Activated B cell treated with CpG ODN at 0.5 μM for 24 hours (primary cell): ENCODE results near the gene STYXL1. TPM values are rescaled to one million over a fixed set of nuclear protein-coding genes. Genes with fewer than 3 reads are reported as not detected.

Experiments
- ATAC-seq: fragments of 200-7000 bp; cut with Tn5 transposase; one replicate; pipeline ENCODE4 v1.10.0; 2021; ENCODE audit warnings: low read depth, mild to moderate bottlenecking, moderate library complexity
- CTCF ChIA-PET: fragments of 350-600 bp; sonication (Branson Sonifier 250); formaldehyde crosslinking; loops from one replicate; lab custom pipeline; 2021; ENCODE audit warnings: antibody characterized with exemption; lab: Charles Lee
- POLR2A ChIA-PET: fragments of 350-600 bp; sonication (Branson Sonifier 250); formaldehyde crosslinking; loops from one replicate; lab custom pipeline; 2021; ENCODE audit warnings: antibody characterized with exemption; lab: Charles Lee
- DNase-seq: peaks from one replicate; pipeline ENCODE4 v3.0.0; 2022
- H3K27ac Mint-ChIP-seq: one replicate; pipeline ENCODE4 v1.8.0; 2020; ENCODE audit warnings: mixed read lengths
- H3K27me3 Mint-ChIP-seq: one replicate; pipeline ENCODE4 v1.8.0; 2021; ENCODE audit warnings: mixed read lengths
- H3K36me3 Mint-ChIP-seq: one replicate; pipeline ENCODE4 v1.8.0; 2021; ENCODE audit warnings: low read depth, mixed read lengths
- H3K4me1 Mint-ChIP-seq: one replicate; pipeline ENCODE4 v1.8.0; 2021; ENCODE audit warnings: mixed read lengths
- H3K4me3 Mint-ChIP-seq: one replicate; pipeline ENCODE4 v1.8.0; 2020; ENCODE audit warnings: mild to moderate bottlenecking, mixed read lengths
- H3K9me3 Mint-ChIP-seq: one replicate; pipeline ENCODE4 v1.8.0; 2020; ENCODE audit warnings: mixed read lengths
- intact Hi-C: fragments of 100-400 bp; cut with micrococcal nuclease; formaldehyde crosslinking; loops from one replicate; pipeline ENCODE4 v1.15.1; 2024
- total RNA-seq: library from RNA; stranded (reverse); gene quantifications from 2 replicates; pipeline ENCODE4 v1.2.3, GENCODE V29; 2022
- TF ChIP-seq, protein P1 (sequence below): fragments of 200-600 bp; IDR thresholded peaks from one replicate; pipeline ENCODE4 v1.8.0; 2022; ENCODE audit warnings: antibody characterized with exemption, mild to moderate bottlenecking

STYXL1 gene
- total RNA-seq, 1 donor from 2014 or later: 23.1 TPM

DNA sequence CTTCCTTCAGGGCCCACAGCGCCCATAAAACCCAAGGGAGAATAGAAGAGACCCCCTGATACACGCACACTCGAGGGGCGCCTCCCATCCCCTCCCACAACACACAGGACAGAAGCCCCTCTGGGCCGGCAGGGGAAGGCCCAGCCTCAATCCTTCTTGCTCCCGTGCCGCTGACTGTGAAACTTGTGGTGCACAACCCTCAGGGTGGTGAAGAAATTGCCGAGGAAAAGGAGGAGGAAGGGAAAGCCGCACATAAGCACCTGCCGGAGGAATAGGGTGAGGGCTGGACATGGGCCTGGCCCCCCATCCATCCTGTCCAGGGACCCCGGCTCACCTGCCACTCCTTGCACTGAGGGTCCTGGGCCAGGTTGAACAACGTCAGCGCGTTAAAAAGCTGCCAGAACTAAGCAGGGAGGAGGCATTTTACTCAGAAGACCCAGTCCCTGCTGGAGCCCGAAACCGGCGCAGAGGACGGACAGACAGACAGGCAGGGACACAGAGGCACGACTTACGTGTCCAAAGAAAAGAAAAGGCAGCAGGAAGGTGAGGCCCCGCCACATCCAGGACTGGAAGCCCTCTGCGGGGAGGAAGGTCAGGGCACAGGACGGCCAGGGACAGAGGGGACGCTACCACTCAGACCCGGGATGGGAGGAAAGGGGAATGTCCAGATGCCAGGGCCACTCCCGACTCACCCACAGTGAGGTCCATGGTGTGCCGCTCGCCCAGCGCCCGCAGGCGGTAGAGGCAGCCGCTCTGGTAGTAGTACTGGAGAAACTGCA lies 60.6 kb downstream of the STYXL1 start:
- DNase-seq (no peak), ATAC-seq (no peak)
- POLR2A ChIA-PET: no interaction called here
- H3K4me1 Mint-ChIP-seq: peaks cover 27% of the 10 kb centered on the region
- no peak overlapping the region for H3K4me3 Mint-ChIP-seq
- TF ChIP-seq, protein P1, sequence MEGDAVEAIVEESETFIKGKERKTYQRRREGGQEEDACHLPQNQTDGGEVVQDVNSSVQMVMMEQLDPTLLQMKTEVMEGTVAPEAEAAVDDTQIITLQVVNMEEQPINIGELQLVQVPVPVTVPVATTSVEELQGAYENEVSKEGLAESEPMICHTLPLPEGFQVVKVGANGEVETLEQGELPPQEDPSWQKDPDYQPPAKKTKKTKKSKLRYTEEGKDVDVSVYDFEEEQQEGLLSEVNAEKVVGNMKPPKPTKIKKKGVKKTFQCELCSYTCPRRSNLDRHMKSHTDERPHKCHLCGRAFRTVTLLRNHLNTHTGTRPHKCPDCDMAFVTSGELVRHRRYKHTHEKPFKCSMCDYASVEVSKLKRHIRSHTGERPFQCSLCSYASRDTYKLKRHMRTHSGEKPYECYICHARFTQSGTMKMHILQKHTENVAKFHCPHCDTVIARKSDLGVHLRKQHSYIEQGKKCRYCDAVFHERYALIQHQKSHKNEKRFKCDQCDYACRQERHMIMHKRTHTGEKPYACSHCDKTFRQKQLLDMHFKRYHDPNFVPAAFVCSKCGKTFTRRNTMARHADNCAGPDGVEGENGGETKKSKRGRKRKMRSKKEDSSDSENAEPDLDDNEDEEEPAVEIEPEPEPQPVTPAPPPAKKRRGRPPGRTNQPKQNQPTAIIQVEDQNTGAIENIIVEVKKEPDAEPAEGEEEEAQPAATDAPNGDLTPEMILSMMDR: no peak
- intact Hi-C loops: no loop called here
- H3K36me3 Mint-ChIP-seq: peaks cover 60% of the 10 kb centered on the region
- no peaks in the 10 kb centered on the region for H3K9me3 Mint-ChIP-seq
- no peaks in the 10 kb centered on the region for H3K27me3 Mint-ChIP-seq
- H3K27ac Mint-ChIP-seq: peak overlapping the region; percentile 9
- CTCF ChIA-PET: no interaction called here

DNA sequence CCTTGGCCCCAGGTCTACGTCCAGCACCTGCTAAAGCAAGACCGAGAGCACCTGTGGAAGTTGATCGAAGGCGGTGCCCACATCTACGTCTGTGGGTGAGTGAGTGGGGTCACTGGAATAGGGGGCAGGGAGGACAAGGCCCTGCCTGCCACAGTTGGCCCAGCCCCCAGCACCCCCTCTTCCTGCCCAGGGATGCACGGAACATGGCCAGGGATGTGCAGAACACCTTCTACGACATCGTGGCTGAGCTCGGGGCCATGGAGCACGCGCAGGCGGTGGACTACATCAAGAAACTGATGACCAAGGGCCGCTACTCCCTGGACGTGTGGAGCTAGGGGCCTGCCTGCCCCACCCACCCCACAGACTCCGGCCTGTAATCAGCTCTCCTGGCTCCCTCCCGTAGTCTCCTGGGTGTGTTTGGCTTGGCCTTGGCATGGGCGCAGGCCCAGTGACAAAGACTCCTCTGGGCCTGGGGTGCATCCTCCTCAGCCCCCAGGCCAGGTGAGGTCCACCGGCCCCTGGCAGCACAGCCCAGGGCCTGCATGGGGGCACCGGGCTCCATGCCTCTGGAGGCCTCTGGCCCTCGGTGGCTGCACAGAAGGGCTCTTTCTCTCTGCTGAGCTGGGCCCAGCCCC lies 61.5 kb downstream of the STYXL1 start:
- intact Hi-C loops: no loop called here
- Mint-ChIP-seq H3K27ac (no peak overlapping the region), H3K4me1 (peaks cover 27% of the 10 kb centered on the region), H3K27me3 (no peaks in the 10 kb centered on the region), H3K4me3 (no peak overlapping the region), H3K9me3 (no peaks in the 10 kb centered on the region), H3K36me3 (peaks cover 69% of the 10 kb centered on the region)
- no peak for DNase-seq
- ChIA-PET CTCF (no interaction called here), POLR2A (interaction anchor here (1.5 to 2.1 kb wide), 2 partner anchors 23 to 71 kb away, joined by 4 to 14 read pairs; partner anchors contain the start of gene POR)
- no peak for ATAC-seq
- TF ChIP-seq, protein P1: no peak

DNA sequence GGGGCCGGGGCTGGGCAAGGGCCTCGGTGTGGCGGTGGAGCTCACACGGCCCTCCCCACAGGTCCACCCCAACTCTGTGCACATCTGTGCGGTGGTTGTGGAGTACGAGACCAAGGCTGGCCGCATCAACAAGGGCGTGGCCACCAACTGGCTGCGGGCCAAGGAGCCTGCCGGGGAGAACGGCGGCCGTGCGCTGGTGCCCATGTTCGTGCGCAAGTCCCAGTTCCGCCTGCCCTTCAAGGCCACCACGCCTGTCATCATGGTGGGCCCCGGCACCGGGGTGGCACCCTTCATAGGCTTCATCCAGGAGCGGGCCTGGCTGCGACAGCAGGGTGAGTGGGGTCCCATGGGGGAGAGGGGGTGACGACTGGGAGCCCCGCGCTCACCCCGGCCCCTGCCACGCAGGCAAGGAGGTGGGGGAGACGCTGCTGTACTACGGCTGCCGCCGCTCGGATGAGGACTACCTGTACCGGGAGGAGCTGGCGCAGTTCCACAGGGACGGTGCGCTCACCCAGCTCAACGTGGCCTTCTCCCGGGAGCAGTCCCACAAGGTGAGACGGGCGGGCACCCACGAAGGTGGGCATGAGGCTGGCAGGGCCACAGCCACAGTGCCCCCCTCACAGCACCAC lies 62.2 kb downstream of the STYXL1 start:
- ChIA-PET POLR2A (interaction anchor here (0.5 to 2.1 kb wide), 3 partner anchors 23 to 80 kb away, joined by 3 to 14 read pairs (median 4); partner anchors contain the start of gene POR), CTCF (interaction anchor here (1.0 kb wide), 1 partner anchor 34 kb away, joined by 3 read pairs; no protein-coding TSS in a partner anchor)
- H3K27ac Mint-ChIP-seq: no peak overlapping the region
- peaks cover 23% of the 10 kb centered on the region for H3K4me1 Mint-ChIP-seq
- TF ChIP-seq, protein P1: no peak
- no peaks in the 10 kb centered on the region for H3K27me3 Mint-ChIP-seq
- DNase-seq: no peak
- peaks cover 66% of the 10 kb centered on the region for H3K36me3 Mint-ChIP-seq
- intact Hi-C loops: no loop called here
- H3K9me3 Mint-ChIP-seq: no peaks in the 10 kb centered on the region
- no peak for ATAC-seq
- no peak overlapping the region for H3K4me3 Mint-ChIP-seq

DNA sequence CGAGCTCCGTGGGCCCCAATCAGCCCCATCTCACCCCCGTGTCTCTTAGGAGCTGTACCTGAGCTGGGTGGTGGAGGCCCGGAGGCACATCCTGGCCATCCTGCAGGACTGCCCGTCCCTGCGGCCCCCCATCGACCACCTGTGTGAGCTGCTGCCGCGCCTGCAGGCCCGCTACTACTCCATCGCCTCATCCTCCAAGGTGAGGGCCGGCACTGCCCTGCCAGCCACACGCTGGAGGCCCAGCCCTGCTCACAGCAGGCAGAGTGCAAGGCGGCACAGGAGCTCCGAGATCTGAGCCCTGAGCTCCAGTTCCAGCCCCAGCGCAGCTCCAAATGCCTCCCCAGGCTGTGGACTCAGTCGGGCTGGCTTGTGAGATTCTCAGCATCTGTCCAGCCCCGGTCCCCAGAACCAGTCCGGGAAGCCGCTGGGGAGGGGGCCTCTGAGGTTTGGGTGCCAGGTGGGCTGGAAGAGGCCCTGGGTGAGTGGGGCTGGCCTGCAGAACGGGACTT lies 62.7 kb downstream of the STYXL1 start:
- Mint-ChIP-seq H3K27ac (no peak overlapping the region), H3K36me3 (peaks cover 67% of the 10 kb centered on the region), H3K4me3 (no peak overlapping the region), H3K4me1 (peaks cover 18% of the 10 kb centered on the region), H3K27me3 (no peaks in the 10 kb centered on the region), H3K9me3 (no peaks in the 10 kb centered on the region)
- ATAC-seq: no peak
- CTCF ChIA-PET: interaction anchor here (1.0 kb wide), 1 partner anchor 35 kb away, joined by 3 read pairs; no protein-coding TSS in a partner anchor
- DNase-seq: no peak
- TF ChIP-seq, protein P1: no peak
- intact Hi-C loops: no loop called here
- POLR2A ChIA-PET: interaction anchor here (0.5 to 2.1 kb wide), 3 partner anchors 24 to 80 kb away, joined by 3 to 14 read pairs (median 4); partner anchors contain the start of gene POR
